Measurements from ENCODE around the gene FBH1.
A peak's percentile ranks its signal among the peaks of the same experiment; 100 is the strongest.
"Not testable (repeated sequence)": the region's sequence is repeated elsewhere in the genome, so short reads cannot be mapped to it uniquely, and the experiment has no call there.

The FBH1 gene

GRCh38 chr10:5932345-5932744 lies 42.3 kb downstream of the FBH1 start:
- DNase-seq (no peak), ATAC-seq (no peak)
- H3K27ac Mint-ChIP-seq: no peak overlapping the region
- H3K9me3 Mint-ChIP-seq: no peaks in the 10 kb centered on the region
- peaks cover 50% of the 10 kb centered on the region for H3K36me3 Mint-ChIP-seq (ENCODE audit: low read depth)
- H3K27me3 Mint-ChIP-seq: no peaks in the 10 kb centered on the region
- H3K4me1 Mint-ChIP-seq: no peaks in the 10 kb centered on the region
- no peak overlapping the region for H3K4me3 Mint-ChIP-seq

GRCh38 chr10:5933909-5934546 lies 44.0 kb downstream of the FBH1 start:
- no peaks in the 10 kb centered on the region for H3K9me3 Mint-ChIP-seq
- peaks cover 48% of the 10 kb centered on the region for H3K36me3 Mint-ChIP-seq (ENCODE audit: low read depth)

GRCh38 chr10:5935628-5936027 lies 45.6 kb downstream of the FBH1 start:
- Mint-ChIP-seq H3K36me3 (ENCODE audit: low read depth) (peaks cover 39% of the 10 kb centered on the region), H3K4me3 (no peak overlapping the region), H3K27me3 (no peaks in the 10 kb centered on the region), H3K27ac (no peak overlapping the region), H3K9me3 (no peaks in the 10 kb centered on the region), H3K4me1 (no peaks in the 10 kb centered on the region)
- ATAC-seq: no peak
- no peak for DNase-seq

More at GRCh38 chr10:5933909-5934546, 44.0 kb downstream of the FBH1 start:
- Mint-ChIP-seq H3K4me1 (no peaks in the 10 kb centered on the region), H3K4me3 (no peak overlapping the region), H3K27me3 (no peaks in the 10 kb centered on the region), H3K27ac (no peak overlapping the region)
- no peak for ATAC-seq
- DNase-seq: no peak

GRCh38 chr10:5937016-5937415 lies 47.0 kb downstream of the FBH1 start:
- Mint-ChIP-seq H3K9me3 (no peaks in the 10 kb centered on the region), H3K27ac (no peak overlapping the region), H3K36me3 (ENCODE audit: low read depth) (peaks cover 35% of the 10 kb centered on the region), H3K4me1 (no peaks in the 10 kb centered on the region), H3K4me3 (no peak overlapping the region), H3K27me3 (no peaks in the 10 kb centered on the region)
- ATAC-seq (no peak), DNase-seq (no peak)

GRCh38 chr10:5938291-5938690 lies 48.2 kb downstream of the FBH1 start:
- no peaks in the 10 kb centered on the region for H3K27me3 Mint-ChIP-seq
- H3K4me1 Mint-ChIP-seq: no peaks in the 10 kb centered on the region
- H3K27ac Mint-ChIP-seq: peak overlapping the region; percentile 33
- ATAC-seq (no peak), DNase-seq (no peak)
- H3K4me3 Mint-ChIP-seq: no peak overlapping the region
- H3K9me3 Mint-ChIP-seq: no peaks in the 10 kb centered on the region
- peaks cover 26% of the 10 kb centered on the region for H3K36me3 Mint-ChIP-seq (ENCODE audit: low read depth)

GRCh38 chr10:5940807-5941218 lies 50.8 kb downstream of the FBH1 start:
- DNase-seq: no peak
- H3K9me3 Mint-ChIP-seq: no peaks in the 10 kb centered on the region
- no peak overlapping the region for H3K4me3 Mint-ChIP-seq
- H3K27me3 Mint-ChIP-seq: no peaks in the 10 kb centered on the region
- no peak overlapping the region for H3K27ac Mint-ChIP-seq
- peaks cover 2% of the 10 kb centered on the region for H3K4me1 Mint-ChIP-seq
- no peak for ATAC-seq
- peaks cover 17% of the 10 kb centered on the region for H3K36me3 Mint-ChIP-seq (ENCODE audit: low read depth)

- no peaks in the 10 kb centered on the region for H3K9me3 Mint-ChIP-seq
- no peaks in the 10 kb centered on the region for H3K27me3 Mint-ChIP-seq
- no peak overlapping the region for H3K27ac Mint-ChIP-seq
- no peak for DNase-seq
- no peak overlapping the region for H3K4me3 Mint-ChIP-seq
- peaks cover 8% of the 10 kb centered on the region for H3K4me1 Mint-ChIP-seq
- peaks cover 14% of the 10 kb centered on the region for H3K36me3 Mint-ChIP-seq (ENCODE audit: low read depth)
- no peak for ATAC-seq
Measured at GRCh38 chr10:5941579-5941978, 51.5 kb downstream of the FBH1 start.

DNA sequence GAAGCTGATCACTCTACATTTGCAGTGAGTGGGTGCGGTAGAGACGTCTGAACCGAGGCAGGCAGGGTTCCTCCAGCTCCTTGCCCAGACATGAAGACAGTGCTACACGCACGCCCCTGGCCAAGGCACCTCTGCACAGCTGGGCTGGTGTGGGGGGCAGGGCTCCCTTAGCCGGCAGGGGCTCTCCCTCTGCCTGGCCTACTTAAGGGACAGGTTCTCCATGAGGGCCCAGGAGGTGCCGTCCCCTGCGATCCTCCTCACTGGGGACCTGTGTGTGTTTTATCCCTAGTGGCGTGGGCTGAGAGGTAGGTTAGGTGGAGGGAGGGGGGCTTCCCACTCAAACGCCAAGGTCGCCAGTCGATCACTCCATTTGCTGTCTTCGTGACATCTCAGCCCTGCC lies 52.0 kb downstream of the FBH1 start:
- no peak for DNase-seq
- H3K27me3 Mint-ChIP-seq: no peaks in the 10 kb centered on the region
- H3K9me3 Mint-ChIP-seq: no peaks in the 10 kb centered on the region
- H3K36me3 Mint-ChIP-seq (ENCODE audit: low read depth): peaks cover 11% of the 10 kb centered on the region
- ATAC-seq: no peak
- H3K4me1 Mint-ChIP-seq: peaks cover 8% of the 10 kb centered on the region
- no peak overlapping the region for H3K27ac Mint-ChIP-seq
- no peak overlapping the region for H3K4me3 Mint-ChIP-seq

DNA sequence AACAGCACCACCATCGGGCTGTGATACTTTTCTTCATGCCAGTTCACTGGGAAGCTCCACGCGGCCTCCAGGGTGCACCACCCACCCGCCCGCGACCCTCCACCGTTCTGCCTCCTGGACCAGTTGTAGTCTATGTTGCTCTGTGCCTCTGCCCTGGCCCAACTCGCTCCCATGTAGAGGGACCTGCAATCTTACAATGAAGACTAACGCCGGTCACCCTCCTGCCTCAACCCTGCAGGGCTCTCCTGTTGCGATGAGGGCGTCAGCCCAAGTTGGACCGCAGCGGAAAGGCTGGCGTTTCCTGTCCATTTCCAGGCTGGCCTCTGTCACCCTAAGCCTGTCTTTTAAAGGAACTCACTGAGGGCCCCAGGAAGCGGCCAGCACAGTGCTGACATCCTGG lies 52.4 kb downstream of the FBH1 start:
- H3K36me3 Mint-ChIP-seq (ENCODE audit: low read depth): peaks cover 11% of the 10 kb centered on the region
- no peak overlapping the region for H3K4me3 Mint-ChIP-seq
- H3K27ac Mint-ChIP-seq: no peak overlapping the region
- no peak for ATAC-seq
- no peaks in the 10 kb centered on the region for H3K27me3 Mint-ChIP-seq
- peaks cover 8% of the 10 kb centered on the region for H3K4me1 Mint-ChIP-seq
- no peak for DNase-seq
- H3K9me3 Mint-ChIP-seq: no peaks in the 10 kb centered on the region

DNA sequence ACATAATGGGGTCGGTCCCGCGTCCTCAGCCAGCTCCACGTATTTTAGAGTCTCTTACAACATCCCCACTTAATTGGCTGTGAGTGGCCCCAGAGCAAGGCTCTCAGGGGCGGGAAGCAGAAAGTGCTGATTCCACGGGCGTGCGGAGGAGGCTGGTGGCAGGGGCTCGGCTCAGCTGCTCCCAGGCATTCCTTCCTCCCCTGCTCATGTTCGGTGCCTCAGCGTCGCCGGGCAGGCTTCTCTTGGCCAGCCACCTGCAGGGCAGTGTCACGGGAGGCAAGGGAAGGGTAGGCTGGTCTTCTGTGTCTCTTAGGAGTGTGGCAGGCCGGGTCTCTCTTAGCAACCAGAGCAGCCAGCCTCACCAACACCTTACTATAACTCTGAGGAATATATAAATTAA lies 53.5 kb downstream of the FBH1 start:
- ATAC-seq (no peak), DNase-seq (no peak)
- no peaks in the 10 kb centered on the region for H3K9me3 Mint-ChIP-seq
- peaks cover 8% of the 10 kb centered on the region for H3K4me1 Mint-ChIP-seq
- H3K27me3 Mint-ChIP-seq: no peaks in the 10 kb centered on the region
- H3K4me3 Mint-ChIP-seq: no peak overlapping the region
- no peak overlapping the region for H3K27ac Mint-ChIP-seq
- peaks cover 2% of the 10 kb centered on the region for H3K36me3 Mint-ChIP-seq (ENCODE audit: low read depth)

DNA sequence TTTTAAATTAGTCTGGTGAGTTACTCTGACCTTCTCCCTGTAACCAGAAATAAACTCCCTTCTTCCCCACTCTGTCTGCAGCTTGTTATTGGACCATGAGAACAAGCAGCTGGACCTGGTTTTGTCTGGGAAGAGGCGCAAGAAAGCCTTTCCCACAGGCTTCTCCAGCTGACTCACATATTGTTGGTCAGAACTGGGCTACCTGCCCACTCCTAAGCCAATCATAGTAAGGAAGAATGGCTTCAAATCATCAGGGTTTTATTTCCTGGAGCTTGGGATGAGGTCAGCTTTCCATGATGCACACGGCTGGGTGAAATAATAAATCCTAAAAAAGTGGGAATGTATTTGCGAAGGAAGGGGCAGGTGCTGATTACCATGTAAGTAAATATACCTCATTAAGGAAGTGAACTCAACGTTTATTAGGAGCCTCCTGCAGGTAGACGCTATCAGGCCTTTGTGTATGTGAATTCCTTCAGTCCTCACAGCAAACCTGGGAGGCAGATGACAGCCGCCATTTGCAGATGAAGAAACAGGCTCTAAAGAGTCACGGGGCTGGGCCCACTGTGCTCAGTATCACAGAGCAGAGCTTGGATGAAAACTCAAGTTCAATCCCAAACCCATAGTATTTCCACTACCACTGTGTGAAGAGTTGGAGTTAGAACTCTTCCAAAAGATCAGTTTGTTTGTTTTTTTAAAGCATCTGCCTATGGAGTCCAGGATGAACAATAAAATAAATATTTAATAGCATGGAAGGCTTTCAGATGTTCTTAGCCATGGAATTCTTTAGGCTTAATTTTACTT lies 54.5 kb downstream of the FBH1 start:
- Mint-ChIP-seq H3K4me3 (no peak overlapping the region), H3K9me3 (no peaks in the 10 kb centered on the region), H3K27ac (no peak overlapping the region), H3K36me3 (ENCODE audit: low read depth) (no peaks in the 10 kb centered on the region), H3K27me3 (no peaks in the 10 kb centered on the region), H3K4me1 (peaks cover 9% of the 10 kb centered on the region)
- DNase-seq: no peak
- no peak for ATAC-seq

DNA sequence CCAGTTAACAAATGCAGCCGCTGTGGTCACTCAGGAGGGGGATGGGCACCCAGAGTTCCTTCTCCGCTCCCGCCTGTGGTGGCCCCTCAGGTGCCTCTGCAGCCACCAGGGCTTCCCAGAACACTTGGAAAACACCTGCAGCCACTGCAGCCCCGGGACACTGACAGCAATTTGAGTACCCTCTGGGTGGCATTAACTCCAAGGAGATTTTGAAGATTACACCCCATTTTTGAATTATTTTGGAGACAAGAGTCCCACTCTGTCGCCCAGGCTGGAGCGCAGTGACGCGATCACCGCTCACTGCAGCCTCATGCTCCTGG lies 55.1 kb downstream of the FBH1 start:
- no peak overlapping the region for H3K4me3 Mint-ChIP-seq
- ATAC-seq: no peak

GRCh38 chr10:5945561-5946418 lies 55.7 kb downstream of the FBH1 start:
- no peak for DNase-seq
- Mint-ChIP-seq H3K9me3 (no peaks in the 10 kb centered on the region), H3K4me1 (peaks cover 9% of the 10 kb centered on the region), H3K4me3 (peak overlapping the region; percentile 48), H3K36me3 (ENCODE audit: low read depth) (peaks cover 2% of the 10 kb centered on the region), H3K27me3 (no peaks in the 10 kb centered on the region), H3K27ac (no peak overlapping the region)
- no peak for ATAC-seq

More for the DNA sequence above, 55.1 kb downstream of the FBH1 start:
- Mint-ChIP-seq H3K4me1 (peaks cover 9% of the 10 kb centered on the region), H3K9me3 (no peaks in the 10 kb centered on the region), H3K27me3 (no peaks in the 10 kb centered on the region), H3K36me3 (ENCODE audit: low read depth) (no peaks in the 10 kb centered on the region), H3K27ac (no peak overlapping the region)
- DNase-seq: no peak

DNA sequence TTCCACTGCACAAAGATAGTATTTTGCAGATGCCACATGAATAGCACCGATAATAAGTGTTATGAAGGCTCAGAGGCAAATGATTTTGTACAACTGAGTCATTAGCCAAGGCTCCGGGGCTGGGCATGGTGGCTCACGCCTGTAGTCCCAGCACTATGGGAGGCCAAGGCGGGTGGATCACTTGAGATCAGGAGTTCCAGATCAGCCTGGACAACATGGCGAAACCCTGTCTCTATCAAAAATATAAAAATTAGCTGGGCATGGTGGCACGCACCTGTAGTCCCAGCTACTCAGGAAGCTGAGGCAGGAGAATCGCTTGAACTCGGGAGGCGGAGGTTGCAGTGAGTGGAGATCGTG lies 56.4 kb downstream of the FBH1 start:
- H3K27ac Mint-ChIP-seq; H3K4me3 Mint-ChIP-seq; H3K27me3 Mint-ChIP-seq; H3K4me1 Mint-ChIP-seq; H3K9me3 Mint-ChIP-seq; ATAC-seq; H3K36me3 Mint-ChIP-seq (ENCODE audit: low read depth); DNase-seq: not testable (repeated sequence)

DNA sequence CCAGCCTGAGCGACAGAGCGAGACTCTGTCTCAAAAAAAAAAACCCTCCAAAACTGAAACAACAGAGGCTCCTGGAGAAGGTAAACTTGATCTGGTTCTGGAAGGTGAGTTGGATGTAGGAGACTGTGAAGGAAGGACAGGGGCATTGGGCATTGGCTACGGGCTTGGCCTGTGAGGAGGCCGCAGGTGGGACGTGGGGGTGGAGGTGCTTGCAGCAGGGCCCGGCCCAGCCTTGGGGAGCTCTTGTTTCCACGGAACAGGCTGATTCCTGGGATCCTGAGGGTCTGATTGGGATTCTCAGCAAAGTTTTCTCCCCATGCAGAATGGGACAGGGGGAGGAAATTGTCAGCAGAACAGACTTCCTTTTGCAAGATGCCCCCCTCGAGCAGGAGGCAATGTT lies 56.7 kb downstream of the FBH1 start:
- H3K27ac Mint-ChIP-seq: no peak overlapping the region
- DNase-seq: no peak
- H3K27me3 Mint-ChIP-seq: no peaks in the 10 kb centered on the region
- H3K9me3 Mint-ChIP-seq: no peaks in the 10 kb centered on the region
- H3K36me3 Mint-ChIP-seq (ENCODE audit: low read depth): peaks cover 3% of the 10 kb centered on the region
- no peak for ATAC-seq
- H3K4me3 Mint-ChIP-seq: no peak overlapping the region
- peaks cover 9% of the 10 kb centered on the region for H3K4me1 Mint-ChIP-seq

Measured in activated naive CD8-positive, alpha-beta T cell treated with anti-CD3 and anti-CD28 coated beads, Interleukin-2, amount 50 U/mL, for 24 hours (primary cell).